HG03342 (cell line): ENCODE data around the gene TENM3.
A peak's percentile ranks its signal among the peaks of the same experiment; 100 is the strongest.

ENCODE experiments used
- ATAC-seq: cut with Tn5 transposase; IDR thresholded peaks from one replicate; pipeline ENCODE4 v1.9.1; 2021; ENCODE audit warnings: mild to moderate bottlenecking, moderate library complexity; ENCODE audit not compliant: unreplicated experiment

The TENM3 gene

GRCh38 chr4:182604161-182604622 is 361.0 kb downstream of the TENM3 start:
- ATAC-seq = no peak

GRCh38 chr4:182604953-182605352 is 361.8 kb downstream of the TENM3 start:
- ATAC-seq = no peak

- ATAC-seq = no peak
Measured at GRCh38 chr4:182608525-182608924, 365.3 kb downstream of the TENM3 start.

GRCh38 chr4:182616476-182616875 is 373.3 kb downstream of the TENM3 start:
- ATAC-seq = no peak

- ATAC-seq = no peak
Measured at GRCh38 chr4:182619660-182620059, 376.5 kb downstream of the TENM3 start.

GRCh38 chr4:182620111-182620980 is 377.1 kb downstream of the TENM3 start:
- ATAC-seq = no peak

- ATAC-seq = no peak
Measured at GRCh38 chr4:182624281-182624680, 381.1 kb downstream of the TENM3 start.

- ATAC-seq = no peak
Measured at GRCh38 chr4:182625193-182625592, 382.0 kb downstream of the TENM3 start.

GRCh38 chr4:182627996-182628395 is 384.8 kb downstream of the TENM3 start:
- no peak for ATAC-seq

- no peak for ATAC-seq
Measured at GRCh38 chr4:182628544-182628943, 385.3 kb downstream of the TENM3 start.

GRCh38 chr4:182629096-182629495 is 385.9 kb downstream of the TENM3 start:
- ATAC-seq = no peak

- ATAC-seq = no peak
Measured at GRCh38 chr4:182640491-182640890, 397.3 kb downstream of the TENM3 start.

- no peak for ATAC-seq
Measured at GRCh38 chr4:182640932-182641331, 397.7 kb downstream of the TENM3 start.

- peak; percentile 73 for ATAC-seq
Measured at GRCh38 chr4:182642831-182643230, 399.6 kb downstream of the TENM3 start.

- no peak for ATAC-seq
Measured at GRCh38 chr4:182643801-182644682, 400.8 kb downstream of the TENM3 start.

- ATAC-seq = no peak
Measured at GRCh38 chr4:182644683-182645050, 401.5 kb downstream of the TENM3 start.

GRCh38 chr4:182645511-182645910 is 402.3 kb downstream of the TENM3 start:
- no peak for ATAC-seq

GRCh38 chr4:182647646-182648300 is 404.6 kb downstream of the TENM3 start:
- no peak for ATAC-seq

- no peak for ATAC-seq
Measured at GRCh38 chr4:182648766-182649165, 405.6 kb downstream of the TENM3 start.

GRCh38 chr4:182649698-182650477 is 406.7 kb downstream of the TENM3 start:
- no peak for ATAC-seq
